ENCODE results near the gene ALOX5AP.

- TF ChIP-seq GATA1 (IDR thresholded peaks at IDR 0.05; ENCODE audit: low read depth, low read length) (no peak), POLR2A (IDR thresholded peaks at IDR 0.05; ENCODE audit: low read length) (no peak)
Observed at GRCh38 chr13:30809787-30810186, 74.4 kb downstream of the ALOX5AP start.
